Middle frontal gyrus (tissue), 1 donor: ENCODE measurements around the gene OR2M3.
"Not testable (repeated sequence)": the region's sequence is repeated elsewhere in the genome, so short reads cannot be mapped to it uniquely, and the experiment has no call there.

Experiments
- DNase-seq: peaks from one replicate; pipeline ENCODE4 v3.0.0-alpha.2; 2015; ENCODE audit warnings: low spot score; ENCODE audit errors: extremely low spot score

Gene OR2M3

GRCh38 chr1:248196965-248197364 is at the start of gene OR2M3:
Gene OR2M3 (plus strand): TSS chr1:248197265. CDS start chr1:248203068, 5,803 bp downstream.
- no peak for DNase-seq

GRCh38 chr1:248152056-248152827 is 44.8 kb upstream of the OR2M3 start:
- DNase-seq = no peak

- DNase-seq = no peak
These were observed 41.1 kb upstream of the OR2M3 start for GRCh38 chr1:248155927-248156326.

- DNase-seq = no peak
These were observed 38.3 kb upstream of the OR2M3 start for GRCh38 chr1:248158758-248159157.

- no peak for DNase-seq
These were observed 33.0 kb upstream of the OR2M3 start for GRCh38 chr1:248164031-248164430.

GRCh38 chr1:248165186-248165585 is 31.9 kb upstream of the OR2M3 start:
- no peak for DNase-seq

GRCh38 chr1:248174521-248174920 is 22.5 kb upstream of the OR2M3 start, which contains the start of gene OR2M2:
Gene OR2M2 (plus strand): TSS chr1:248174821. CDS start chr1:248179986, 5,165 bp downstream.
- no peak for DNase-seq

GRCh38 chr1:248183996-248184395 is 13.1 kb upstream of the OR2M3 start:
- no peak for DNase-seq

- DNase-seq = no peak
These were observed 9.7 kb upstream of the OR2M3 start for GRCh38 chr1:248187363-248187762.

- no peak for DNase-seq
These were observed 8.0 kb upstream of the OR2M3 start for GRCh38 chr1:248189026-248189425.

- DNase-seq = no peak
These were observed 2.9 kb upstream of the OR2M3 start for GRCh38 chr1:248194117-248194516.

- DNase-seq = no peak
These were observed 18.8 kb downstream of the OR2M3 start for GRCh38 chr1:248215880-248216279.

GRCh38 chr1:248225537-248225936 is 28.5 kb downstream of the OR2M3 start:
- no peak for DNase-seq

- DNase-seq = no peak
These were observed 32.4 kb downstream of the OR2M3 start for GRCh38 chr1:248229360-248229908.

GRCh38 chr1:248231117-248231516 is 34.1 kb downstream of the OR2M3 start, which contains the start of gene OR2M4:
Gene OR2M4 (plus strand): TSS chr1:248231417. CDS start chr1:248238929, 7,512 bp downstream.
- no peak for DNase-seq

GRCh38 chr1:248239478-248239877 is 42.4 kb downstream of the OR2M3 start:
- no peak for DNase-seq

- DNase-seq = no peak
These were observed 46.1 kb downstream of the OR2M3 start for GRCh38 chr1:248243204-248243603.

GRCh38 chr1:248259309-248259708 is 62.2 kb downstream of the OR2M3 start:
- DNase-seq = not testable (repeated sequence)
